Fibroblast of lung (primary cell): ENCODE data around the gene MFSD2A. TPM values are rescaled to one million over a fixed set of nuclear protein-coding genes. Genes with fewer than 3 reads are reported as not detected.

ENCODE experiments used
- DNase-seq, 2 donors: peaks; one replicate each; pipeline versions ENCODE4 v3.0.0 to v3.0.0-alpha.2; 2010; ENCODE audit warnings: low read depth in 2 of 2
- H2AFZ ChIP-seq: 2 replicates; pipeline ENCODE4 v1.5.1; 2012; ENCODE audit warnings: low read length, control low read depth, inconsistent platforms
- H3K27ac ChIP-seq: 2 replicates; pipeline ENCODE4 v1.5.1; 2011; ENCODE audit warnings: low read length, control low read depth; ENCODE audit not compliant: insufficient read depth
- H3K27me3 ChIP-seq: 2 replicates; pipeline ENCODE4 v1.5.1; 2011; ENCODE audit warnings: mild to moderate bottlenecking, low read length; ENCODE audit not compliant: control insufficient read depth, insufficient read depth
- H3K36me3 ChIP-seq: 2 replicates; pipeline ENCODE4 v1.5.1; 2011; ENCODE audit warnings: low read length; ENCODE audit not compliant: control insufficient read depth, insufficient read depth
- H3K4me1 ChIP-seq: 2 replicates; pipeline ENCODE4 v1.5.1; 2011; ENCODE audit warnings: low read length; ENCODE audit not compliant: control insufficient read depth, insufficient read depth; ENCODE audit errors: extremely low read depth
- H3K4me2 ChIP-seq: 2 replicates; pipeline ENCODE4 v1.5.1; 2011; ENCODE audit warnings: low read length, control low read depth; ENCODE audit not compliant: insufficient read depth; ENCODE audit errors: extremely low read depth
- H3K4me3 ChIP-seq, 4 experiments: fragments of 200-600 bp in 1 of 4; sonication (generic) in 1 of 4; replicated peaks in 1 of 4; 2 replicates each; pipeline ENCODE4 v1.5.1; 2011 to 2016; ENCODE audit warnings: low read length in 4 of 4, low read depth in 3 of 4, mild to moderate bottlenecking in 3 of 4, control low read depth in 2 of 4, inconsistent platforms in 1 of 4, mixed read lengths in 1 of 4; ENCODE audit not compliant: insufficient read depth in 1 of 4; ENCODE audit errors: control extremely low read depth in 1 of 4
- H3K79me2 ChIP-seq: 2 replicates; pipeline ENCODE4 v1.5.1; 2012; ENCODE audit warnings: mild to moderate bottlenecking, low read length, inconsistent platforms; ENCODE audit not compliant: control insufficient read depth, insufficient read depth
- H3K9ac ChIP-seq: 2 replicates; pipeline ENCODE4 v1.5.1; 2011; ENCODE audit warnings: mild to moderate bottlenecking, low read length, control low read depth; ENCODE audit not compliant: insufficient read depth
- H3K9me3 ChIP-seq: 2 replicates; pipeline ENCODE4 v1.5.1; 2012; ENCODE audit warnings: low read depth, low read length; ENCODE audit not compliant: control insufficient read depth, insufficient read depth
- H4K20me1 ChIP-seq: 2 replicates; pipeline ENCODE4 v1.5.1; 2011; ENCODE audit warnings: low read length; ENCODE audit not compliant: control insufficient read depth, insufficient read depth; ENCODE audit errors: extremely low read depth
- CTCF ChIP-seq, 2 donors: IDR thresholded peaks in 1 of 2; conservative IDR thresholded peaks in 1 of 2; 1 replicate in 1 of 2; 2 replicates in 1 of 2; pipeline ENCODE4 v1.5.1; 2011 to 2012; ENCODE audit warnings: low read length in 2 of 2, control low read depth in 1 of 2, inconsistent platforms in 1 of 2, low read depth in 1 of 2, mild to moderate bottlenecking in 1 of 2
- EZH2 ChIP-seq: IDR thresholded peaks from 2 replicates; pipeline ENCODE4 v1.5.1; 2012; ENCODE audit warnings: low read length, control low read depth, mild to moderate bottlenecking; ENCODE audit errors: missing control alignments
- polyA plus RNA-seq, 2 donors: library from polyadenylated mRNA; depleted of rRNA in 1 of 2; stranded (reverse) in 1 of 2; unstranded in 1 of 2; fragments of >200 nt; gene quantifications; 2 replicates each; pipeline ENCODE4 v1.2.1, GENCODE V29; 2011 to 2012; ENCODE audit warnings: missing spikeins in 1 of 2
- total RNA-seq: library from RNA; depleted of rRNA; stranded (reverse); fragments of >200 nt; gene quantifications from 2 replicates; pipeline ENCODE4 v1.2.1, GENCODE V29; 2014

Gene MFSD2A
- total and polyA plus RNA-seq, 2 donors (not counting 1 experiment from before 2014, with no cell fraction given) = 0.90 to 1.2 TPM

GRCh38 chr1:39970274-39970673, 15.3 kb downstream of the MFSD2A start:
- H3K36me3 ChIP-seq = peaks cover 2% of the 10 kb centered on the region
- H2AFZ ChIP-seq = no peak overlapping the region
- no peaks in the 10 kb centered on the region for H3K4me1 ChIP-seq
- no peak overlapping the region for H3K4me3 ChIP-seq
- no peak for DNase-seq
- no peak overlapping the region for H3K4me2 ChIP-seq
- H3K9ac ChIP-seq = no peak overlapping the region
- TF ChIP-seq EZH2 (no peak), CTCF (conservative IDR thresholded peaks at IDR 0.05 in 1 of 2, IDR thresholded peaks at IDR 0.05 in 1 of 2; ENCODE audit: low read depth in 1 of 2, low read length in 2 of 2) (no peak)
- no peaks in the 10 kb centered on the region for H3K27me3 ChIP-seq
- no peaks in the 10 kb centered on the region for H3K9me3 ChIP-seq
- H3K27ac ChIP-seq = no peak overlapping the region
- no peaks in the 10 kb centered on the region for H3K79me2 ChIP-seq
- no peaks in the 10 kb centered on the region for H4K20me1 ChIP-seq

DNA sequence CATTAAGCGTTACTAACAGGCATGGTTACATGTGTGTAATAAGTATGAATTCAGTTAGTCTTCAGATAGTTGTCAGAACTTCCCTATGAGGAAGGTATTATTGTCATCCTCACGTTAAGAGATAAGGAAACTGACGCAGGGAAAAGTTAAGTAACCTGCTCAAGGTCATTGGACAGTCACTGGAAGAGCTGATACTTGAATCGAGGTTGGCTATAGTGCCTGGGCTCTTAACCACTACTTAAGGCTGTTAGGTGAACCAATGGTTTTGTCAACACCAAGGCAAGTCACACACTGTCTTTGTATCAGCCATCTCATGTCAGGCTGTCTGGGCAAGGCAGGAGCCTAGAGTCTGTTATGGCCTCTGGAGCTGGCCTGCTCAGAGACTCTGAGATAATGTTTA, 16.2 kb downstream of the MFSD2A start:
- no peaks in the 10 kb centered on the region for H3K79me2 ChIP-seq
- no peak overlapping the region for H3K27ac ChIP-seq
- H2AFZ ChIP-seq = no peak overlapping the region
- no peaks in the 10 kb centered on the region for H3K4me1 ChIP-seq
- H3K4me2 ChIP-seq = no peak overlapping the region
- H3K27me3 ChIP-seq = no peaks in the 10 kb centered on the region
- peaks cover 2% of the 10 kb centered on the region for H3K36me3 ChIP-seq
- no peak overlapping the region for H3K9ac ChIP-seq
- H3K9me3 ChIP-seq = no peaks in the 10 kb centered on the region
- TF ChIP-seq CTCF (conservative IDR thresholded peaks at IDR 0.05 in 1 of 2, IDR thresholded peaks at IDR 0.05 in 1 of 2; ENCODE audit: low read depth in 1 of 2, low read length in 2 of 2) = no peak
- no peak for TF ChIP-seq EZH2
- no peak for DNase-seq
- H4K20me1 ChIP-seq = no peaks in the 10 kb centered on the region
- no peak overlapping the region for H3K4me3 ChIP-seq

DNA sequence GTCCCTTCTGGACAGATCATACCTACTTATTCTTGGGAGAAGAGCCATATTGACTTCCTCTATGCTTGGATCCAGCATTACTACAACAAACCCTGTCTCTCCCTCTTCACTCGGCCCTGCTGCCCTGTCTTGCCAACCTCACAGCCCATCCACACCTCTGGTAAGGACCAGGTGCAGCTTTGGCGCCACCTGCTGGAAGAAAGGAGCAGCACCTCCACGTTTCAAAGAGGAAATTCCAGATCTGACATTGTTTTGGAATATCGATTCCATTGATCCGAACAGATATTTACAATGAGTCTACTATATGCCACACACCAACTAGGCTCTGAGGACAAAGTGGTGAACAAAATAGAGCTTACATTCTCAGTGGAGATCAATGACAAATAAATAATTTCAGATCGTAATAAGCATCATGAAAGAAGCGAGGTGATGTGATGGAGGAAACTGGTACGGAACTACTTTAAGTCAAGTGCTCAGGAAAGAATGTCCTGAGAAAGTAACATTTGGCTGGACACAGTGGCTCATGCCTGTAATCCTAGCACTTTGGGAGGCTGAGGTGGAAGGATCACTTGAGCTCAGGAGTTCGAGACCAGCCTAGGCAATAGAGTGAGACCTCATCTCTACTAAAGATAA, 18.7 kb downstream of the MFSD2A start:
- H3K4me2 ChIP-seq = peak overlapping the region; percentile 2
- H4K20me1 ChIP-seq = no peaks in the 10 kb centered on the region
- H3K79me2 ChIP-seq = no peaks in the 10 kb centered on the region
- no peaks in the 10 kb centered on the region for H3K9me3 ChIP-seq
- no peaks in the 10 kb centered on the region for H3K27me3 ChIP-seq
- no peak overlapping the region for H3K27ac ChIP-seq
- H2AFZ ChIP-seq = no peak overlapping the region
- no peak overlapping the region for H3K4me3 ChIP-seq
- DNase-seq = peak; percentile 38 to 68
- TF ChIP-seq CTCF (conservative IDR thresholded peaks at IDR 0.05 in 1 of 2, IDR thresholded peaks at IDR 0.05 in 1 of 2; ENCODE audit: low read depth in 1 of 2, low read length in 2 of 2) (peak; percentile 96 to 98), EZH2 (no peak)
- peaks cover 2% of the 10 kb centered on the region for H3K36me3 ChIP-seq
- H3K4me1 ChIP-seq = no peaks in the 10 kb centered on the region
- H3K9ac ChIP-seq = no peak overlapping the region
